Nephron progenitor cell (in vitro differentiated cells): ENCODE data around the gene S100A14.
"Not testable (repeated sequence)": the region's sequence is repeated elsewhere in the genome, so short reads cannot be mapped to it uniquely, and the experiment has no call there.

ENCODE experiments used
- DNase-seq: peaks from one replicate; pipeline ENCODE4 v3.0.0; 2021
- H3K27ac Mint-ChIP-seq: 2 replicates; pipeline ENCODE4 v1.8.0; 2021; ENCODE audit warnings: mild to moderate bottlenecking, moderate library complexity, mixed read lengths
- H3K27me3 Mint-ChIP-seq: 2 replicates; pipeline ENCODE4 v1.8.0; 2021; ENCODE audit warnings: mild to moderate bottlenecking, low read depth, mixed read lengths; ENCODE audit not compliant: poor library complexity
- H3K36me3 Mint-ChIP-seq: 2 replicates; pipeline ENCODE4 v1.8.0; 2021; ENCODE audit warnings: low read depth, mixed read lengths
- H3K4me1 Mint-ChIP-seq: 2 replicates; pipeline ENCODE4 v1.8.0; 2021; ENCODE audit warnings: mixed read lengths
- H3K4me3 Mint-ChIP-seq: 2 replicates; pipeline ENCODE4 v1.8.0; 2021; ENCODE audit warnings: mild to moderate bottlenecking, moderate library complexity, mixed read lengths
- H3K9me3 Mint-ChIP-seq: 2 replicates; pipeline ENCODE4 v1.8.0; 2021; ENCODE audit warnings: mild to moderate bottlenecking, moderate library complexity, mixed read lengths
- TF ChIP-seq, protein P1 (sequence below): fragments of 200-600 bp; sonication (generic); IDR thresholded peaks from 2 replicates; pipeline ENCODE4 v1.5.0; 2021; ENCODE audit warnings: antibody characterized with exemption

Gene S100A14

DNA sequence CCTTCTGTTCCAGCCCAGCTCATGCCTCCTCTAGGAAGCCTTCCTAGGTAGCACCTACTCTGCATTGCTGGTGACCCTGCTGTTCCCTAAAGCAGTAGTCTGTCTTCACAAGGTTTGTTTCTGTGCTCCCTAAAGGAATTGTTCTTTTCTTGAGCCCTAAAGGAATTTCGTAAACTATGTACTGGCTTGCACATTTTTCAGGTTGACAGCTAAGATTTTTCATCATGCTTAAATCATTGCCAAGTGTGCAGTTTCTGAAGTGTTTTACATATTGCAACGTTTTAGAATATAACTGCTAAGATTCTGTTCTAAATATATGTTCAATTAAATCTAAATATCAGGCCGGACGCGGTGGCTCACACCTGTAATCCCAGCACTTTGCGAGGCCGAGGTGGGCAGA, 16.3 kb downstream of the S100A14 start:
- Mint-ChIP-seq H3K4me1 (peaks cover 7% of the 10 kb centered on the region), H3K4me3 (no peak overlapping the region), H3K27ac (no peak overlapping the region), H3K27me3 (peaks cover 3% of the 10 kb centered on the region), H3K36me3 (no peaks in the 10 kb centered on the region), H3K9me3 (no peaks in the 10 kb centered on the region)
- TF ChIP-seq, protein P1, sequence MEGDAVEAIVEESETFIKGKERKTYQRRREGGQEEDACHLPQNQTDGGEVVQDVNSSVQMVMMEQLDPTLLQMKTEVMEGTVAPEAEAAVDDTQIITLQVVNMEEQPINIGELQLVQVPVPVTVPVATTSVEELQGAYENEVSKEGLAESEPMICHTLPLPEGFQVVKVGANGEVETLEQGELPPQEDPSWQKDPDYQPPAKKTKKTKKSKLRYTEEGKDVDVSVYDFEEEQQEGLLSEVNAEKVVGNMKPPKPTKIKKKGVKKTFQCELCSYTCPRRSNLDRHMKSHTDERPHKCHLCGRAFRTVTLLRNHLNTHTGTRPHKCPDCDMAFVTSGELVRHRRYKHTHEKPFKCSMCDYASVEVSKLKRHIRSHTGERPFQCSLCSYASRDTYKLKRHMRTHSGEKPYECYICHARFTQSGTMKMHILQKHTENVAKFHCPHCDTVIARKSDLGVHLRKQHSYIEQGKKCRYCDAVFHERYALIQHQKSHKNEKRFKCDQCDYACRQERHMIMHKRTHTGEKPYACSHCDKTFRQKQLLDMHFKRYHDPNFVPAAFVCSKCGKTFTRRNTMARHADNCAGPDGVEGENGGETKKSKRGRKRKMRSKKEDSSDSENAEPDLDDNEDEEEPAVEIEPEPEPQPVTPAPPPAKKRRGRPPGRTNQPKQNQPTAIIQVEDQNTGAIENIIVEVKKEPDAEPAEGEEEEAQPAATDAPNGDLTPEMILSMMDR, result no peak
- DNase-seq, result no peak

DNA sequence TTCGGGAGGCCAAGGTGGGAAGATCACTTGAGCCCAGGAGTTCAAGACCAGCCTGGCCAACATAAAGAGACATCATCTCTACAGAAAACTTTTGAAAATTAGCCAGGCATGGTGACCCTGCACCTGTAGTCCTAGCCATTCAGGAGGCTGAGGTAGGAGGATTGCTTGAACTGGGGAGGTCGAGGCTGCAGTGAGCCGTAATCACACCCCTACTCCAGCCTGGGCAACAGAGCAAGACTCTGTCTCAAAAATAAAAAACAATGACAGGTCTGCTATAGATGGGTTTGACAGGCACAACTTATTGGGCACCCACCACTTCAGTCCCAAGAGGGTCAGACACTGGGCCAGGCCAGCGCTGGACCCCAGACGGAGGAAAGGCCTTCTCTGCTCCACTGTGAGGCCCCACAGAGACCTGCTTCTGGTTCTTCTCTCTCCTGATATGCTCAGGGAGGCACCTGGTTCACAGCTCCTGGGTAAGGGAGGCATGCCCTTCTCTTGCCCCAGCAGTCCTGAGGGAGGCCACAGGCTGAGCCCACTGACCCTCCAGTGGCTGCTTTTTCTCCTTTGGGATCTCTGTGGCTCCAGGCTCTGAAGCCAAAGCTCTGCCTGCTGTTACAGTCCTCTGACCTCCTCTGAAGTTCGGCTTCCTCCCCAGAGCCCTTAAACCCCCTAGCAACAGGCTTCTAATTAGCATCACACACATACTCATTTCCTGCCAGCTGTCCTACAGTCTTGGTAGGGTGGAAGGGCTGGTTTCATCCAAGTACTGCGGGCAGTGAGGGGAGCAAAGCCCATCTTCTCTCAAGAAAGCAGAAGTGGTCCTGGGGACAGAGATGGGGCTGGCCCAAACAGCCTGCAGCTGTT, 17.6 kb downstream of the S100A14 start:
- no peaks in the 10 kb centered on the region for H3K36me3 Mint-ChIP-seq
- H3K27me3 Mint-ChIP-seq, result peaks cover 3% of the 10 kb centered on the region
- H3K4me1 Mint-ChIP-seq, result peaks cover 7% of the 10 kb centered on the region
- H3K9me3 Mint-ChIP-seq, result no peaks in the 10 kb centered on the region
- H3K27ac Mint-ChIP-seq, result peak overlapping the region; percentile 90
- no peak overlapping the region for H3K4me3 Mint-ChIP-seq
- TF ChIP-seq, protein P1, result no peak
- no peak for DNase-seq

DNA sequence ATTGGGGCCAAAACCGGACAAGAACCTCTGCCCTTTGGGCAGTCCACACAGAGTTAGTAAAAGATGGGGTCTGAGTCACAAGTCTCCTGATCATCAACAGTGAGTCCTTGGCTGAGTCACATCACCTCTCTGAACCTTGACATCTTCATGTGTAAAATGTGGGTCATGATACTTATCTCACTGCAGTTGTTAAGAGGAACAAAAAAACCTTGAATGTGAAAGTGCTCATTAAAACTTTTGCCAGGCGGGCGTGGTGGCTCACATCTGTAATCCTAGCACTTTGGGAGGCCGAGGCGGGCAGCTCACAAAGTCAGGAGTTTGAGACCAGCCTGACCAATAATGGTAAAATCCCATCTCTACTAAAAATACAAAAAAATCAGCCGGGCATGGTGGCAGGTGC, 18.9 kb downstream of the S100A14 start:
- Mint-ChIP-seq H3K4me3 (no peak overlapping the region), H3K4me1 (peaks cover 14% of the 10 kb centered on the region), H3K36me3 (no peaks in the 10 kb centered on the region), H3K27ac (no peak overlapping the region), H3K27me3 (no peaks in the 10 kb centered on the region), H3K9me3 (no peaks in the 10 kb centered on the region)
- TF ChIP-seq, protein P1, result no peak
- no peak for DNase-seq

DNA sequence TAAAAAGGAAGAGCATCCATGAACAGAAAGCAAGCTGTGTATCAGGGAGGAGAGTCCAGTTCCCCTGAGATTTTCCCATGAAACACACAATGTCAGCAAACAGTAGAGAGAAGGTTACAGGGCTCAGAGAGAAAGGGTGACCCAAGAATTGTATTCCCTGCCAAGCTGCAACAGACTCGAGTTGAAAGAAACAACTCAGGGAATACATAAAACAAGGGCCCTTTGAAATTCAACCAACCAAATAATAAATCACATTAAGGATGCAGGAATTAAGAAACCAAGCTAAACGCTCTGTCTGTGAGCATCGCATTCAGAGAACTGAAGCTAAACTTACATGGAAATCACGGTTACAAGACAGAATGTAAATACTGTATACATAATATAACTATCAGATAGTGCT, 23.4 kb downstream of the S100A14 start:
- peaks cover 5% of the 10 kb centered on the region for H3K27me3 Mint-ChIP-seq
- peaks cover 14% of the 10 kb centered on the region for H3K4me1 Mint-ChIP-seq
- TF ChIP-seq, protein P1, result no peak
- no peak for DNase-seq
- no peaks in the 10 kb centered on the region for H3K36me3 Mint-ChIP-seq
- H3K27ac Mint-ChIP-seq, result peak overlapping the region; percentile 36
- no peaks in the 10 kb centered on the region for H3K9me3 Mint-ChIP-seq
- no peak overlapping the region for H3K4me3 Mint-ChIP-seq

DNA sequence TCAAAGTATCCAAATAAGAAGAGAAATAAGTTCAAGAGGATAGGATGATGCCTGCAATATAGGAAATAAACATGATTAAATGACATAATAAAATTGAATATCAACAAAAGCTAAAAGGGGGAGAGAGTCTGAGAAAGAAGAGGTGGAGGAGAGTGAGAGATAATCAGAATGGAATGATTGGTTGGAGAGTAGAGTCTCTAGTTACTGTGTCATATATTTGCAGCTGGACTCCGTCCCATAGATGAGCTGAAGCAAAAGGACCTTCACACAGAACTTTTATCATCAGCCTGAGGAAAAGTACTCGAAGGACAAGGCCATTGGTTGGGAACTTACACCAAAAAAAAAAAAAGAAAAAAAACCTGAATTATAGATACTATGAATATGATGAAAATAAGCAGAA, 27.6 kb downstream of the S100A14 start:
- no peak overlapping the region for H3K27ac Mint-ChIP-seq
- TF ChIP-seq, protein P1, result no peak

DNA sequence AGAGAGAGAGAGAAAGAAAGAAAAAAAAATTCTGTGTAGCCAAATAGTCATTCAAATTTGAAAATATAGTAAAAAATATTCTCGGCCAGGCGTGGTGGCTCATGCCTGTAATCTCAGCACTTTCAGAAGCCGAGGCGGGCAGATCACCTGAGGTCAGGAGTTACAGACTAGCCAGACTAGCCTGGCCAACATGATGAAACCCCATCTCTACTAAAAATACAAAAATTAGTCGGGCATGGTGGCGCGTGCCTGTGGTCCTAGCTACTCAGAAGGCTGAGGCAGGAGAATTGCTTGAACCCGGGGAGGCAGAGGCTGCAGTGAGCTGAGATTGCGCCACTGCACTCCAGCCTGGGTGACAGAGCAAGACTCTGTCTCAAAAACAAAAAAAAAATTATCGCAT, 28.1 kb downstream of the S100A14 start:
- H3K4me3 Mint-ChIP-seq, H3K27me3 Mint-ChIP-seq, H3K36me3 Mint-ChIP-seq, H3K9me3 Mint-ChIP-seq, DNase-seq: not testable (repeated sequence)
- Mint-ChIP-seq H3K4me1 (peaks cover 49% of the 10 kb centered on the region), H3K27ac (peak overlapping the region; percentile 50)

More for the DNA sequence above, 27.6 kb downstream of the S100A14 start:
- peaks cover 48% of the 10 kb centered on the region for H3K4me1 Mint-ChIP-seq
- no peak for DNase-seq
- peaks cover 9% of the 10 kb centered on the region for H3K27me3 Mint-ChIP-seq
- no peak overlapping the region for H3K4me3 Mint-ChIP-seq
- no peaks in the 10 kb centered on the region for H3K9me3 Mint-ChIP-seq
- H3K36me3 Mint-ChIP-seq, result no peaks in the 10 kb centered on the region
